ENCODE results near the gene ZBTB34.
A peak's percentile ranks its signal among the peaks of the same experiment; 100 is the strongest.

GRCh38 chr9:126860077-126860756 is at the start of gene ZBTB34:
- TF ChIP-seq CTCF (IDR thresholded peaks at IDR 0.05): peak; percentile 96 to 100
- no peak for TF ChIP-seq EP300 (IDR thresholded peaks at IDR 0.05)
